GM12801 (cell line): ENCODE data around the gene SYT12.

Source experiments
- CTCF ChIP-seq: IDR thresholded peaks from one replicate; pipeline ENCODE4 v1.5.1; 2011; ENCODE audit warnings: control low read depth; ENCODE audit not compliant: insufficient read length; ENCODE audit errors: extremely low read depth

SYT12 gene

DNA sequence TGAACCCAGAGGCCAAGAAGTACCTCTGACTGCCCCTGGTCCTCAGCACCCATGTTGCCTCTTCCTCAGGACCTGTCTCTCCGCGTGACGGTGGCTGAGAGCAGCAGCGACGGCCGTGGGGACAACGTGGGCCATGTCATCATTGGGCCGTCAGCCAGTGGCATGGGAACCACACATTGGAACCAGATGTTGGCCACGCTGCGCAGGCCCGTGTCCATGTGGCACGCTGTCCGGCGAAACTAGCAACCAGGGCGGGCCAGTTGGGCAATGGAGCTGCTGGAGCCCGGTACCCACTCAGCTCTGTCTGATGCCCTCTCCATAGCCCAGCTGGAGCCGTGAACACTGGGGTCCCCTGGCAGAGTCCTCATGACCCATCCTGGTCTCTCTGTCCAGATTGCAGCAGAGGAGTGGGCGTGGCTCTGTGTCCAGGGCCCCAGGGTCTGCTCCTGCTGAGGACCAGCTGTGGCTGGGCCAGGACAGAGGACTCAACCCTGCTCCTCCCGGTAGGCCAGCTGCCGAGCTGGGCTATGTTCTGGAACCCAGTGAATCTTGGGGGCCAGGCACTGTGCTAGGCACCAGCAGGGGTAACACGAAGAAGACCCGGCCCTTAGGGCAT is 25.7 kb downstream of the SYT12 start:
- TF ChIP-seq CTCF: no peak

DNA sequence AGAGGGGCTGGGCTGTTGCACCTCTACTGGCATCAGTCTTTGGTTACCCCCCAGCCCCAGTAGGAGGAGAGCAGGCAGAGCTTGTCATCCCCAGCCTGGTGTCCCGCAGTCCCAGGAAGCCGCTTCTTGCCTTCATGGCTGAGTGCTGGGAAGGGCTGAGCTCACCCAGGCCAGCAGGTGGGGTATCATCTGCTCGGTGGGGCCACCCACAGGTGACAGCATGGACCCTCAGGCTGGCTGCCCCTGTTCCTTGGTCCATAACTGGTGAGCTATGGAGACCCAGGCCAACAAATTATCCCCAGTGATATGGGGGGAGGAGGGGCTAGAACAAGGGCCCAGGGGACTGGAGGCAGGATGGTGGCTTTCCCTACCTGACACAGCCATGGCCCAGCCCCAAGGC is 27.2 kb downstream of the SYT12 start:
- no peak for TF ChIP-seq CTCF

DNA sequence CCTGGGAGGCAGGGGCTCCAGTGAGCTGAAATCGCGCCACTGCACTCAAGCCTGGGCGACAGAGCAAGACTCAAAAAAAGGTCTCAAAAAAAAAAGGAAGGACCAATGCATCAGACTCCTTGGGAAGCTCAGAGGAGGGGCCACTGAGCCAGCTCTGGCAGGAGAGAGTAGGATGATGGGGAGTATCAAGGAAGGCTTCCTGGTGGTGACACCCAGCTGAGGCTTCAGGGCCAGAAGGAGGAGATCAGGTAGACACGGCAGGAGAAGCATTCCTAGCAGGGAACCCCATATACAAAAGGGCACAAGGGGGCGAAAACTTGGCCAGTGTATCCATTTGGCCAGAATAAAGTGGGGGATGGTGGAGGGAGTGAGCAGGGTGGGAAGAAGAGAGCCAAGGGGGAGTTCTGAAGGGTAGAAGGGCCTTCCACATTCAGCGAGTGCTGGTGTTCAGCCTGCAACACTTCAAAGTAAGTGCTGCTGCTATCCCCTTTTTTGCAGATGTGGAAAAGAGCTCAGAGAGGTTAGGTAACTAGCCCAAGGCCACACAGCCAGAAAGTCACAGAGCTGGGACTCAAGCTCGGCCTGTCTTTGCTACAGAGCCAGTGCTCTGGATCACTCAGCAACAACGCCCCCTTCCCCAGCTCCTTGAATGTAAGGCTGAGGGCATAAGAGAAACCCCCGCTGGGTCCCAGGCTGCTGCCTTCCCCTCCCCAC is 28.4 kb downstream of the SYT12 start:
- no peak for TF ChIP-seq CTCF

- no peak for TF ChIP-seq CTCF
Observed at GRCh38 chr11:67051945-67052488, 29.1 kb downstream of the SYT12 start.

DNA sequence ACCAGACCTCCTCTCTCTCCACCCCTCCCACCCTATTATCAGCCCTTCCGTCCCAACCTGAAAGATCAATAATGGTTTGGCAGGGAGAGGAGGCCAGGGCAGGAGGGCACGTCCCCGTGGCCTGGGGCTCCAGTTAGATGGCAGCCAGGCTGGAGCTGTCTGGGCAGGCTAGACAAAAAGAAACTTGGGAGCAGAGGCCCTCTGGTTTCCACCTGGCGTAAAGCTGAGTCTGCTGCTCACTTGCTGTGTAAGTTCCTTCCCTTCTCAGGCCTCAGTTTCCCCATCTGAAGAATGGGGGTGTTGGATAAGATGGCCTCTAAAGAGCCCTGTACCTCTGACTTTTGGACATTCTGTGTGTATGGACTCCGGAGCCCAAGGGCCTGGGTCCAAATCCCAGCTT is 30.0 kb downstream of the SYT12 start:
- no peak for TF ChIP-seq CTCF

DNA sequence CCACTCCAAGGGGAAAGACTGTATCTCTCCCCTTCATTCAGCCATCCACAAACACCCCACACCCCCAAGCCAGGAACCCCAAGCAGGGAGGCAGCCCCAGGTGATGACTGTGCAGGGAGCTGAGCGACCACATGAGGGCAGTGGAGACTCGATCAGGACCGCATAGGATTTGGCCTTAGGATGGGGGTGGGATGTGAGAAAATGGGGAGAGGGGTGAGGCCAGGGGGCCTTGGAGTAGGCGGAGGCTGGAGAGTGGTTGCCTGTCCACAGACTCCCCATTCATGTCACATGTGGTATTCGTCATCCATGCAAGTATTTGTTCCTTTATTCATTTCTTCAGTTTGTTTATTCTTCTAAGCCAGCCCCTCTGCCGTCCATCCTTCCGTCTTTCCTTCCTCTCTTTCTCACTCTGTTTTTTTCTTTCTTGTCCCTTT is 31.0 kb downstream of the SYT12 start:
- TF ChIP-seq CTCF: no peak

- no peak for TF ChIP-seq CTCF
Observed at GRCh38 chr11:67054346-67054835, 31.5 kb downstream of the SYT12 start.
